GM21367 (cell line): ENCODE measurements around the gene NADSYN1.
"Not testable (repeated sequence)": the region's sequence is repeated elsewhere in the genome, so short reads cannot be mapped to it uniquely, and the experiment has no call there.

Source experiments
- ATAC-seq: cut with Tn5 transposase; IDR thresholded peaks from one replicate; pipeline ENCODE4 v1.9.1; 2021; ENCODE audit not compliant: unreplicated experiment

NADSYN1 gene

GRCh38 chr11:71453037-71453917, at the start of gene NADSYN1:
Gene NADSYN1, plus strand, starts transcription at chr11:71453203. Its CDS starts 94 bp downstream, at chr11:71453297.
- ATAC-seq = peak; percentile 37

GRCh38 chr11:71404209-71404608, 48.8 kb upstream of the NADSYN1 start:
- ATAC-seq = no peak

- ATAC-seq = no peak
Observed at GRCh38 chr11:71406681-71407080, 46.3 kb upstream of the NADSYN1 start.

GRCh38 chr11:71407356-71407755, 45.6 kb upstream of the NADSYN1 start:
- no peak for ATAC-seq

GRCh38 chr11:71408826-71409225, 44.2 kb upstream of the NADSYN1 start:
- ATAC-seq = no peak

- ATAC-seq = no peak
Observed at GRCh38 chr11:71410363-71410966, 42.5 kb upstream of the NADSYN1 start.

GRCh38 chr11:71414645-71415044, 38.4 kb upstream of the NADSYN1 start:
- ATAC-seq = no peak

- ATAC-seq = peak; percentile 61
Observed at GRCh38 chr11:71418643-71419042, 34.4 kb upstream of the NADSYN1 start.

- ATAC-seq = no peak
Observed at GRCh38 chr11:71420455-71421241, 32.4 kb upstream of the NADSYN1 start.

GRCh38 chr11:71421392-71421950, 31.5 kb upstream of the NADSYN1 start:
- ATAC-seq = no peak

- ATAC-seq = not testable (repeated sequence)
Observed at GRCh38 chr11:71422318-71422717, 30.7 kb upstream of the NADSYN1 start.

GRCh38 chr11:71423181-71423790, 29.7 kb upstream of the NADSYN1 start:
- ATAC-seq = no peak

- no peak for ATAC-seq
Observed at GRCh38 chr11:71425409-71425808, 27.6 kb upstream of the NADSYN1 start.

GRCh38 chr11:71425860-71426259, 27.1 kb upstream of the NADSYN1 start:
- ATAC-seq = no peak

- ATAC-seq = no peak
Observed at GRCh38 chr11:71426413-71426812, 26.6 kb upstream of the NADSYN1 start.

- ATAC-seq = no peak
Observed at GRCh38 chr11:71428861-71429435, 24.1 kb upstream of the NADSYN1 start.

- no peak for ATAC-seq
Observed at GRCh38 chr11:71429701-71430100, 23.3 kb upstream of the NADSYN1 start.

GRCh38 chr11:71430166-71430565, 22.8 kb upstream of the NADSYN1 start:
- ATAC-seq = no peak

GRCh38 chr11:71431271-71431670, 21.7 kb upstream of the NADSYN1 start:
- ATAC-seq = no peak
